ENCODE measurements around the gene MCM5.
"Not testable (repeated sequence)": the region's sequence is repeated elsewhere in the genome, so short reads cannot be mapped to it uniquely, and the experiment has no call there.

The MCM5 gene

GRCh38 chr22:35379146-35379993, 20.6 kb upstream of the MCM5 start:
- DNase-seq = no peak

- no peak for DNase-seq
These were observed 19.9 kb upstream of the MCM5 start for GRCh38 chr22:35380013-35380412.

- peak; percentile 65 for DNase-seq
These were observed 19.2 kb upstream of the MCM5 start, which contains the start of gene HMOX1 for GRCh38 chr22:35380537-35381423. HMOX1 (plus strand) TSS chr22:35381096; CDS start chr22:35381174, 78 bp downstream.

- DNase-seq = no peak
These were observed 18.4 kb upstream of the MCM5 start for GRCh38 chr22:35381424-35382009.

- no peak for DNase-seq
These were observed 16.3 kb upstream of the MCM5 start for GRCh38 chr22:35383679-35384071.

- no peak for DNase-seq
These were observed 15.4 kb upstream of the MCM5 start for GRCh38 chr22:35384527-35384926.

GRCh38 chr22:35384975-35385588, 14.9 kb upstream of the MCM5 start:
- no peak for DNase-seq

- no peak for DNase-seq
These were observed 13.2 kb upstream of the MCM5 start for GRCh38 chr22:35386670-35387288.

GRCh38 chr22:35390933-35391332, 9.0 kb upstream of the MCM5 start:
- DNase-seq = no peak

- no peak for DNase-seq
These were observed 7.6 kb upstream of the MCM5 start for GRCh38 chr22:35392357-35392756.

GRCh38 chr22:35393116-35394010, 6.6 kb upstream of the MCM5 start:
- DNase-seq = no peak

GRCh38 chr22:35394011-35394312, 6.0 kb upstream of the MCM5 start:
- DNase-seq = no peak

- no peak for DNase-seq
These were observed 5.0 kb upstream of the MCM5 start for GRCh38 chr22:35394810-35395563.

- not testable (repeated sequence) for DNase-seq
These were observed 3.3 kb upstream of the MCM5 start for GRCh38 chr22:35396622-35397021.

GRCh38 chr22:35397095-35397904, 2.6 kb upstream of the MCM5 start:
- DNase-seq = peak; percentile 14

- no peak for DNase-seq
These were observed 1.4 kb upstream of the MCM5 start for GRCh38 chr22:35398591-35398973.

- no peak for DNase-seq
These were observed 744 bp upstream of the MCM5 start for GRCh38 chr22:35399114-35399677.

GRCh38 chr22:35400501-35400790, 506 bp downstream of the MCM5 start:
- peak; percentile 12 for DNase-seq

- no peak for DNase-seq
These were observed 1.9 kb downstream of the MCM5 start for GRCh38 chr22:35401863-35402262.

GRCh38 chr22:35403356-35403755, 3.4 kb downstream of the MCM5 start:
- DNase-seq = no peak
